Muscle layer of colon (tissue), 2 donors: ENCODE results near the gene DNAJB8.

Experiments
- H3K27ac ChIP-seq: one replicate; pipeline ENCODE4 v1.7.0; 2013; ENCODE audit warnings: low read depth, mild to moderate bottlenecking, low read length, moderate library complexity
- H3K27me3 ChIP-seq, 2 donors: one replicate each; pipeline ENCODE4 v1.7.0; 2013; ENCODE audit warnings: low read length in 2 of 2, mild to moderate bottlenecking in 2 of 2; ENCODE audit not compliant: insufficient read depth in 2 of 2, control insufficient read depth in 1 of 2
- H3K36me3 ChIP-seq: one replicate; pipeline ENCODE4 v1.7.0; 2013; ENCODE audit warnings: mild to moderate bottlenecking, low read length; ENCODE audit not compliant: insufficient read depth
- H3K4me1 ChIP-seq: one replicate; pipeline ENCODE4 v1.7.0; 2013; ENCODE audit warnings: mild to moderate bottlenecking, low read length; ENCODE audit not compliant: insufficient read depth
- H3K4me3 ChIP-seq, 2 donors: one replicate each; pipeline ENCODE4 v1.7.0; 2013; ENCODE audit warnings: low read length in 2 of 2, low read depth in 1 of 2, mild to moderate bottlenecking in 1 of 2, moderate library complexity in 1 of 2
- H3K9ac ChIP-seq: one replicate; pipeline ENCODE4 v1.7.0; 2013; ENCODE audit warnings: low read length
- H3K9me3 ChIP-seq: one replicate; pipeline ENCODE4 v1.7.0; 2013; ENCODE audit warnings: mild to moderate bottlenecking, low read length
- donor health status: abdominal sarcoma.
- donor health status: Adenocarcinoma of cecum.

Gene DNAJB8

DNA sequence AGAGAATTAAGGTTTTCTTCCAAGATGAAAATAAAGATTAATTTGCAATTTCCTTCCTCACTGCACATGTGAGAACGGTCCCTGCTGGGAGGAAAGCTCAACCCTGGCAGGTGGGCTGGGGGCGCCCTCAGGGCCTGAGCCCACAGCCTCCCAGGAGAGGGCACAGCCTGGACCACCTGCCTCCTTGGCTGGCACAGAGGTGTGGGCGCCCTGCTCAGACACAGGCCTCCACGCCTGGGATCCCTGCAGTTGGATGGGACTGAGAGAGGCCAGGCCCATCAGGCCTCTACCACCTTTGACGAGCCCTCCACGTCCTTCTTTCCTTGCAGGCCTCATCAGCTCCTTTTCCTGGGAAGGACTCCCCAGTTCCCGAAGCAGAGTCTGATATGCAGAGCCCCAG is 46.4 kb downstream of the DNAJB8 start:
- H3K9me3 ChIP-seq = no peaks in the 10 kb centered on the region
- no peaks in the 10 kb centered on the region for H3K36me3 ChIP-seq
- H3K27me3 ChIP-seq = no peaks in the 10 kb centered on the region
- no peak overlapping the region for H3K4me3 ChIP-seq
- no peaks in the 10 kb centered on the region for H3K4me1 ChIP-seq
- no peak overlapping the region for H3K9ac ChIP-seq
- H3K27ac ChIP-seq = no peak overlapping the region

GRCh38 chr3:128419311-128419710 is 47.4 kb downstream of the DNAJB8 start:
- no peaks in the 10 kb centered on the region for H3K36me3 ChIP-seq
- H3K9ac ChIP-seq = no peak overlapping the region
- no peaks in the 10 kb centered on the region for H3K9me3 ChIP-seq
- no peaks in the 10 kb centered on the region for H3K27me3 ChIP-seq
- H3K4me3 ChIP-seq = no peak overlapping the region
- H3K4me1 ChIP-seq = no peaks in the 10 kb centered on the region
- H3K27ac ChIP-seq = no peak overlapping the region

DNA sequence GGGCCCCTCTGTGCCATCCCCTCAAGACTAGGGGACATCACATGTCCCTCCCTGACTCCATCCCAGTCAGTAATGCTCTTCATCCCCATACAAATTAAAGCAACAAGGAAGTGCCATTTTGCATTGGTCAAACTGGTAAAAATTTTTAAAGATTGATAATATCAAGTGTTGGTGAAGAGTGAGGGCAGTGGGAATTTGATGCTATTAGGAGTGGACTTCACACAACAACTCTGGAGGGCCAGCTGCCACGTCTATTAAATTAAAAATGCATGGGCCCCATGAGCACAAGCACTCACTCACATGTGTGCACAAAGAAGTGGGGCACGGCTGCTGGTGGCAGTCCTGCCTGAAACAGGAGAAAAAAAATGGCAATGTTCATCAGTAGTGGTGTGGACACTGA is 47.8 kb downstream of the DNAJB8 start:
- Histone ChIP-seq H3K27me3 (no peaks in the 10 kb centered on the region), H3K9me3 (no peaks in the 10 kb centered on the region), H3K9ac (no peak overlapping the region), H3K4me1 (no peaks in the 10 kb centered on the region), H3K36me3 (no peaks in the 10 kb centered on the region), H3K27ac (no peak overlapping the region), H3K4me3 (no peak overlapping the region)

- no peak overlapping the region for H3K9ac ChIP-seq
- no peaks in the 10 kb centered on the region for H3K27me3 ChIP-seq
- H3K9me3 ChIP-seq = no peaks in the 10 kb centered on the region
- no peaks in the 10 kb centered on the region for H3K36me3 ChIP-seq
- H3K27ac ChIP-seq = no peak overlapping the region
- no peaks in the 10 kb centered on the region for H3K4me1 ChIP-seq
- no peak overlapping the region for H3K4me3 ChIP-seq
Observed at GRCh38 chr3:128416578-128417211, 50.0 kb downstream of the DNAJB8 start.

DNA sequence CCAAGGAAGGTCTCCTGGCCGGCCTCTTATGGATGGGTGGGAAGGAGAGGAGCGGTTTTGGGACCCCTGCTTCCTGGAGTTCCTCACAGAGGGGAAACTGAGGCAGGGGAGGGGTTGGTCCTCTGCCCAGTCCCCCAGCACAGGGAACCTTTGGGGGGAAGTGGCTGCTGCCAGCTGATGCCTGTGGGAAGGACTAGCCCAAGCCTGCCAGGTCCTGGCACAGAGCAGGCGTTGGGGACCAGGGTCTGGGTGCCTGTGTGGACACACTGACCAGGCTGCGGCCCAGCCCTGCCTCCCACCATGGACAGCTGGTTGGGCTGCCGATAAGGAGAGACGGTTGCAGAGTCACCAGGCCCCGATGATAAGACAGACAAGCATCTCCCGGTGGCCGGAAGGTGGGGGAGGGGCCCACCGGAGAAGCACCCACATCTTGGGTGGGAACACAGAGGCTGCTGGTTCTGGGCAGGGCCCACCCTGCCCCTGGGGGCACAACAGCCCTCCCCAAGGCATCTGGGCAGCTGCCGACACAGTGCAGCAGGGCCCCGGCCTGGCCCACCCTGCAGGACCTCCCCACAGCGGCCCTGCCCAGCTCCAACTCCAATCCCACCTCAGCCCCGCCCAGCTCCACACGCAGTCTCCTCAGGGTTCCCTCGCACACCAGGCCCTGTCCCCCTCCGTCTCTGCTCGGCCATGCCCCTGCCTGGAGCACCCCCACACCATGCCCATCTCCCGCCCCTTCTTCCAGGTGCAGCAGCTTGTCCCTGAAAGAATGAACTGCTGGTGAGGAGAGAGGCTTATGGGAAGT is 50.7 kb downstream of the DNAJB8 start:
- H3K9ac ChIP-seq = no peak overlapping the region
- H3K4me3 ChIP-seq = no peak overlapping the region
- no peaks in the 10 kb centered on the region for H3K4me1 ChIP-seq
- H3K36me3 ChIP-seq = no peaks in the 10 kb centered on the region
- no peaks in the 10 kb centered on the region for H3K9me3 ChIP-seq
- no peak overlapping the region for H3K27ac ChIP-seq
- H3K27me3 ChIP-seq = no peaks in the 10 kb centered on the region

DNA sequence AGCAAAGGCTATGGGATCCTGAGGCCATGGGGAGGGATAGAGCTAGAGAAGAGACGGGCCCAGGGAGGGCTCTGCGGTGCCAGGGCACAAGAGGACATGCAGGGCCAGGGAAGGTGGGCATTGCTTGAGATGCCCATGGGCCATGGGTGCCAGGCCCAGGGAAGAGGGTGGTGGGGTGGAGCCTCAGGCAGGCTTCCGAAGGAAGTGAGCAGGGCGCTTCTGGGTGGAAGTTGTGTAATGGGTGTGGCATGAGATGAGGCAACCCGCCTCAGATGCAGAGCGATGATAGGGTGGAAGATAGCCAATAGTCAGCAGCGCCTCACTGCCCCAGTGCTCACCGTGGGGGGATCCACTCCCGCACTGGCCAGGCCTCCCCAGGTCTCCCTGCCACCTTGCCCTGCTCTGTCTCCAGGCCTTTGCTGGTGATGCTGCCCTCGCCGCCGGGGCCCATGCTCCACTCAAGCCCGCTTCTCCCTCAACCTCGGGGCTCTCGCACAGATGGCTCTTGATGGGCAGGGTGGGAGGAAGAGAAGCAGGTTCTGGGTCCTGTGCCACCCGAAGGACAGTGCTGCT is 51.4 kb downstream of the DNAJB8 start:
- H3K4me1 ChIP-seq = no peaks in the 10 kb centered on the region
- H3K4me3 ChIP-seq = no peak overlapping the region
- no peak overlapping the region for H3K27ac ChIP-seq
- H3K27me3 ChIP-seq = no peaks in the 10 kb centered on the region
- H3K36me3 ChIP-seq = no peaks in the 10 kb centered on the region
- H3K9me3 ChIP-seq = no peaks in the 10 kb centered on the region
- no peak overlapping the region for H3K9ac ChIP-seq

DNA sequence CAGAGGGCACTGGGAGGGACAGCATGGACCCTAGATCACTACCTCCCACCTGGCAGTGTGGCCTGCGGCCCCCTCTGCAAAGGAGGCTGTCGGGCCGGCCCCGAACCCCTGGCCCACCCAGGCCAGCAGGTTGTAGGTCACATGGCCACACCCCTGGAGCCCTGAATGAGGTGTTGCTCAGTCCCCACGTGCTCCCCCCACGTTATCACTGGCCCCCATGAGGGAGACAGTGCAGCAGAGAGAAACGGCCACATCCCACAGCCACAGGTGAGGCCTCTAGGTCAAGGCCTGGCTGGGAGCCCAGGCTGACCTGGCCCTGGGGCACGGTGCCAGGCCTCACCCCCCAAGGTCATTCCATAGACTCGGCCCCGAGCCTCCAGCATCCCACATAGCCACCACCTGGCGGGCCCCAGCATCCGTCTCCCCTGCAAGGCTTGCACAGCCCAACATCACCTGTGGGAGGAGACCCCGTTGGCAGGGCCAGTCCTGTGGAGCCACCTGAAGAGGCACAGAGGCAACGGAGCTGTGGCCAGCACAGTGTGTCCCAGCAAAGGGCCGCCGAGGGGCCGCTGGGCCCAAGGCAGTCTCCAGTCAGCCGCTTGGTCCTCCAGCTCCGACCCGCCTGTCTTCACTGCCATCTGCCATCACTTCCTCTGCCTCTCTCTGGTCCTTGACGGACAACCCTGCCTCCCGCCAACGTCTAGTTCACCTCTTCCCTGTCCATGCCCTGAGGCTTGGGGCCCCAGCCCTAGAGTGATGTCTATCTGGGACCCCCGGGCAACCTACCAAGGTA is 53.1 kb downstream of the DNAJB8 start:
- H3K4me3 ChIP-seq = no peak overlapping the region
- H3K9ac ChIP-seq = no peak overlapping the region
- H3K9me3 ChIP-seq = no peaks in the 10 kb centered on the region

DNA sequence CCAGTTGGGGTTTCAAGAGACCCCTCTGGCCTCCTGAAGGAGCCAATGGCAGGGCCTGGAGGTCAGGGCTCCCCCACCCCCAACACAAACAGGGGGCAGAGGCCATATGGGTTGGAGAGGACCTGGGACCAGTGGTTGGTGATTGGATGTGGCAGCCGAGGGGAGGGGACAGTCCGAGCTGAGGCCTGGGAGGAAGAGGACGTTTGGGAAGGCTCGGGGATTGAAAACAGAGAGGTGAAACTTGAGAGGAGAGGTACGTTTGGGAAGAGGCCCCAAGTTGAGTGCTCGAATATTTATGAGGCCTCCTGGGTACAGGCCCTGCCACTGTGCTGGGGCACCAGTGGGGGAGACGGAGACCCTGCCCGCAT is 53.7 kb downstream of the DNAJB8 start:
- Histone ChIP-seq H3K27ac (no peak overlapping the region), H3K9ac (no peak overlapping the region), H3K36me3 (no peaks in the 10 kb centered on the region), H3K9me3 (no peaks in the 10 kb centered on the region), H3K4me3 (no peak overlapping the region), H3K4me1 (no peaks in the 10 kb centered on the region), H3K27me3 (no peaks in the 10 kb centered on the region)

More for the DNA sequence above, 53.1 kb downstream of the DNAJB8 start:
- no peaks in the 10 kb centered on the region for H3K4me1 ChIP-seq
- H3K36me3 ChIP-seq = no peaks in the 10 kb centered on the region
- no peaks in the 10 kb centered on the region for H3K27me3 ChIP-seq
- no peak overlapping the region for H3K27ac ChIP-seq
